Astrocyte of the cerebellum (primary cell): ENCODE results near the gene SYT14.

Source experiments
- DNase-seq: peaks from one replicate; pipeline ENCODE4 v3.0.0-alpha.2; 2011; ENCODE audit warnings: low read depth
- H3K4me3 ChIP-seq: 2 replicates; pipeline ENCODE4 v1.5.1; 2011; ENCODE audit warnings: mild to moderate bottlenecking, low read depth, low read length, moderate library complexity
- CTCF ChIP-seq: IDR thresholded peaks from 2 replicates; pipeline ENCODE4 v1.5.1; 2012; ENCODE audit warnings: low read length, low read depth, moderate library complexity, mild to moderate bottlenecking; ENCODE audit errors: missing control alignments
- in situ Hi-C: cut with HindIII; loops from 2 replicates; pipeline ENCODE4 v1.10.0; 2017; ENCODE audit warnings: low sequenced_read_pairs

The SYT14 gene

GRCh38 chr1:210022044-210022443 is 84.0 kb downstream of the SYT14 start:
- no peak for DNase-seq
- in situ Hi-C loops: loop anchor here (5.0 kb wide), 1 partner anchor 35 kb away; no protein-coding TSS in a partner anchor
- no peak for TF ChIP-seq CTCF

GRCh38 chr1:210024282-210024681 is 86.3 kb downstream of the SYT14 start:
- DNase-seq: no peak
- TF ChIP-seq CTCF: no peak
- in situ Hi-C loops: loop anchor here (5.0 kb wide), 1 partner anchor 33 kb away; no protein-coding TSS in a partner anchor

More at GRCh38 chr1:210022044-210022443, 84.0 kb downstream of the SYT14 start:
- no peak overlapping the region for H3K4me3 ChIP-seq

GRCh38 chr1:210024996-210025395 is 87.0 kb downstream of the SYT14 start:
- no peak for TF ChIP-seq CTCF
- in situ Hi-C loops: loop anchor here (5.0 kb wide), 1 partner anchor 32 kb away; no protein-coding TSS in a partner anchor
- DNase-seq: no peak
- no peak overlapping the region for H3K4me3 ChIP-seq

More at GRCh38 chr1:210024282-210024681, 86.3 kb downstream of the SYT14 start:
- H3K4me3 ChIP-seq: no peak overlapping the region

- in situ Hi-C loops: no loop called here
- no peak for DNase-seq
- H3K4me3 ChIP-seq: no peak overlapping the region
- no peak for TF ChIP-seq CTCF
These were observed 87.9 kb downstream of the SYT14 start for GRCh38 chr1:210025870-210026269.

GRCh38 chr1:210027994-210028393 is 90.0 kb downstream of the SYT14 start:
- in situ Hi-C loops: no loop called here
- no peak for DNase-seq
- TF ChIP-seq CTCF: no peak
- no peak overlapping the region for H3K4me3 ChIP-seq

- H3K4me3 ChIP-seq: no peak overlapping the region
- in situ Hi-C loops: no loop called here
- TF ChIP-seq CTCF: no peak
- no peak for DNase-seq
These were observed 93.5 kb downstream of the SYT14 start for GRCh38 chr1:210031473-210031872.

GRCh38 chr1:210043058-210043457 is 105.0 kb downstream of the SYT14 start:
- no peak overlapping the region for H3K4me3 ChIP-seq
- in situ Hi-C loops: no loop called here
- DNase-seq: no peak
- no peak for TF ChIP-seq CTCF
